B cell (primary cell): ENCODE results near the gene LRRC31. TPM values are rescaled to one million over a fixed set of nuclear protein-coding genes. Genes with fewer than 3 reads are reported as not detected.

Experiments used
- ATAC-seq: fragments of 200-7000 bp; cut with Tn5 transposase; one replicate; pipeline ENCODE4 v1.10.0; 2021; ENCODE audit warnings: low read depth, mild to moderate bottlenecking, moderate number of reproducible peaks, moderate library complexity
- CTCF ChIA-PET: fragments of 350-600 bp; sonication (Branson Sonifier 250); formaldehyde crosslinking; loops from one replicate; lab custom pipeline; 2021; ENCODE audit warnings: antibody characterized with exemption, inconsistent platforms; lab: Charles Lee
- POLR2A ChIA-PET: fragments of 350-600 bp; sonication (Branson Sonifier 250); formaldehyde crosslinking; loops from one replicate; lab custom pipeline; 2021; ENCODE audit warnings: antibody characterized with exemption; lab: Charles Lee
- DNase-seq: peaks from one replicate; pipeline ENCODE4 v3.0.0; 2013
- H2AFZ ChIP-seq: 2 replicates; pipeline ENCODE4 v1.6.1; 2012; ENCODE audit warnings: mild to moderate bottlenecking, low read depth, low read length; ENCODE audit not compliant: insufficient read depth, poor library complexity, severe bottlenecking
- H3K27ac ChIP-seq, 2 donors: 1 replicate in 1 of 2; 2 replicates in 1 of 2; pipeline ENCODE4 v1.5.1; 2012 to 2013; ENCODE audit warnings: low read length in 2 of 2, mild to moderate bottlenecking in 2 of 2, moderate library complexity in 1 of 2
- H3K27me3 ChIP-seq, 4 experiments: fragments of 200-600 bp in 1 of 4; sonication (generic) in 1 of 4; replicated peaks in 1 of 4; 1 replicate in 2 of 4; 2 replicates in 2 of 4; pipeline versions ENCODE4 v1.6.1 to v1.7.0; 2013 to 2016; ENCODE audit warnings: low read length in 3 of 4, mild to moderate bottlenecking in 2 of 4, mixed read lengths in 1 of 4, moderate library complexity in 1 of 4; ENCODE audit not compliant: insufficient read depth in 4 of 4, control insufficient read depth in 3 of 4; ENCODE audit errors: control extremely low read depth in 1 of 4
- H3K36me3 ChIP-seq, 2 experiments: replicated peaks in 1 of 2; 1 replicate in 1 of 2; 2 replicates in 1 of 2; pipeline versions ENCODE4 v1.6.1 to v1.7.1; 2013; ENCODE audit warnings: low read length in 1 of 2; ENCODE audit not compliant: insufficient read depth in 2 of 2, control insufficient read depth in 1 of 2; ENCODE audit errors: control extremely low read depth in 1 of 2, extremely low read depth in 1 of 2
- H3K4me1 ChIP-seq, 2 donors: fragments of 200-600 bp in 1 of 2; sonication (generic) in 1 of 2; 1 replicate in 1 of 2; 2 replicates in 1 of 2; pipeline versions ENCODE4 v1.5.1 to v1.6.1; 2013 to 2017; ENCODE audit warnings: low read length in 2 of 2; ENCODE audit not compliant: control insufficient read depth in 2 of 2, insufficient read depth in 2 of 2
- H3K4me2 ChIP-seq: replicated peaks from 2 replicates; pipeline ENCODE3; 2012; ENCODE audit warnings: mild to moderate bottlenecking, low read depth, low read length; ENCODE audit not compliant: poor library complexity, severe bottlenecking
- H3K4me3 ChIP-seq, 5 experiments: fragments of 200-600 bp in 1 of 5; sonication (generic) in 1 of 5; 1 replicate in 3 of 5; 2 replicates in 2 of 5; pipeline versions ENCODE4 v1.5.1 to v1.7.0; 2011 to 2016; ENCODE audit warnings: low read length in 4 of 5, mild to moderate bottlenecking in 4 of 5, low read depth in 2 of 5, control low read depth in 1 of 5, moderate library complexity in 1 of 5; ENCODE audit not compliant: insufficient read depth in 1 of 5; ENCODE audit errors: control extremely low read depth in 1 of 5, extremely low read depth in 1 of 5
- H3K79me2 ChIP-seq: fragments of 200-600 bp; sonication (generic); one replicate; pipeline ENCODE4 v1.6.0; 2016; ENCODE audit warnings: low read length; ENCODE audit not compliant: control insufficient read depth, insufficient read depth
- H3K9ac ChIP-seq: fragments of 200-600 bp; sonication (generic); 2 replicates; pipeline ENCODE4 v1.6.1; 2017; ENCODE audit warnings: mild to moderate bottlenecking, low read length, moderate library complexity
- H3K9me3 ChIP-seq, 3 donors: one replicate each; pipeline versions ENCODE4 v1.6.1 to v1.7.1; 2013; ENCODE audit warnings: low read length in 2 of 3; ENCODE audit not compliant: control insufficient read depth in 2 of 3, insufficient read depth in 1 of 3; ENCODE audit errors: control extremely low read depth in 1 of 3
- H4K20me1 ChIP-seq: 2 replicates; pipeline ENCODE4 v1.6.0; 2012; ENCODE audit warnings: mild to moderate bottlenecking, low read length; ENCODE audit not compliant: insufficient read depth, control insufficient read depth, poor library complexity, severe bottlenecking
- H3K27ac Mint-ChIP-seq: one replicate; pipeline ENCODE4 v1.8.0; 2021; ENCODE audit warnings: mixed read lengths
- H3K27me3 Mint-ChIP-seq: one replicate; pipeline ENCODE4 v1.8.0; 2021; ENCODE audit warnings: mixed read lengths
- H3K4me1 Mint-ChIP-seq: one replicate; pipeline ENCODE4 v1.8.0; 2021; ENCODE audit warnings: mixed read lengths
- H3K4me3 Mint-ChIP-seq: one replicate; pipeline ENCODE4 v1.8.0; 2021; ENCODE audit warnings: mixed read lengths
- H3K9me3 Mint-ChIP-seq: one replicate; pipeline ENCODE4 v1.8.0; 2022; ENCODE audit warnings: mixed read lengths; ENCODE audit not compliant: insufficient read depth
- CTCF ChIP-seq: fragments of 200-600 bp; IDR thresholded peaks from one replicate; pipeline ENCODE4 v1.8.0; 2022; ENCODE audit warnings: antibody characterized with exemption, mild to moderate bottlenecking
- EZH2 ChIP-seq: IDR thresholded peaks from 2 replicates; pipeline ENCODE4 v1.6.1; 2012; ENCODE audit warnings: borderline replicate concordance, low read depth, mild to moderate bottlenecking, moderate library complexity, low read length; ENCODE audit not compliant: insufficient read depth, poor library complexity, severe bottlenecking
- WGBS: methylation state at CpG from one replicate; pipeline ENCODE4 v1.1.5; 2013; ENCODE audit warnings: missing lambda C conversion rate; ENCODE audit not compliant: insufficient coverage; 5-methylcytosine and 5-hydroxymethylcytosine counted together
- intact Hi-C: fragments of 100-400 bp; cut with micrococcal nuclease; formaldehyde crosslinking; loops from one replicate; pipeline ENCODE4 v1.10.0; 2022
- polyA minus RNA-seq: library from RNA; depleted of rRNA, polyadenylated mRNA; stranded (reverse); fragments of >200 nt; gene quantifications from 2 replicates; pipeline ENCODE4 v1.2.3, GENCODE V29; 2012
- polyA plus RNA-seq: library from polyadenylated mRNA; depleted of rRNA; stranded (reverse); fragments of >200 nt; gene quantifications from 2 replicates; pipeline ENCODE4 v1.2.3, GENCODE V29; 2012
- total RNA-seq, 2 donors: library from RNA; stranded (reverse); fragments of 120-200 nt in 1 of 2; gene quantifications; 1 replicate in 1 of 2; 2 replicates in 1 of 2; pipeline versions ENCODE4 v1.2.3 to v1.2.4, GENCODE V29; 2013 to 2022

Gene LRRC31
- total RNA-seq, result not detected in 2 replicates
- not detected for total RNA-seq (2013)
- polyA plus RNA-seq, result not detected in 2 replicates
- polyA minus RNA-seq, result 0.14 TPM in 1 of 2 replicates, not detected in the other

GRCh38 chr3:169869484-169870220, at the start of gene LRRC31:
TSS of gene LRRC31 (minus strand) at chr3:169869935. CDS start at chr3:169869807, 128 bp downstream.
- Mint-ChIP-seq H3K4me3 (no peak within 1 kb of the TSS), H3K4me1 (peaks cover 29% of the 10 kb centered on the region), H3K9me3 (no peaks in the 10 kb centered on the region), H3K27me3 (no peaks in the 10 kb centered on the region), H3K27ac (no peak within 1 kb of the TSS)
- Histone ChIP-seq H4K20me1 (no peaks in the 10 kb centered on the region), H3K9me3 (no peaks in the 10 kb centered on the region), H3K36me3 (no peaks in the 10 kb centered on the region), H3K27ac (no peak within 1 kb of the TSS), H3K9ac (no peak within 1 kb of the TSS), H3K4me3 (no peak within 1 kb of the TSS), H2AFZ (no peak within 1 kb of the TSS), H3K4me1 (peaks cover 26 to 27% of the 10 kb centered on the region in 2 donors), H3K4me2 (no peak within 1 kb of the TSS), H3K27me3 (no peaks in the 10 kb centered on the region), H3K79me2 (no peaks in the 10 kb centered on the region)
- DNase-seq, result no peak
- no peak for TF ChIP-seq EZH2
- TF ChIP-seq CTCF, result no peak
- intact Hi-C loops, result loop anchor here (10.0 kb wide), 2 partner anchors 315 to 545 kb away; partner anchors contain the start of genes CLDN11 and PHC3
- no peak for ATAC-seq
- ChIA-PET CTCF (interaction anchor here (2.0 kb wide), 1 partner anchor 7 kb away, joined by 6 read pairs; no protein-coding TSS in a partner anchor), POLR2A (no interaction called here)
- no CpG with 5 or more reads among the region's 2 CpGs for WGBS

GRCh38 chr3:169914321-169914720, 44.6 kb upstream of the LRRC31 start:
- Histone ChIP-seq H3K27me3 (no peaks in the 10 kb centered on the region), H3K27ac (no peak overlapping the region), H3K9ac (no peak overlapping the region), H3K36me3 (no peaks in the 10 kb centered on the region), H4K20me1 (no peaks in the 10 kb centered on the region), H3K4me1 (no peaks in the 10 kb centered on the region), H2AFZ (no peak overlapping the region), H3K4me3 (no peak overlapping the region), H3K9me3 (no peaks in the 10 kb centered on the region), H3K79me2 (no peaks in the 10 kb centered on the region), H3K4me2 (no peak overlapping the region)
- H3K27ac Mint-ChIP-seq, result no peak overlapping the region
- ChIA-PET CTCF (interaction anchor here (0.8 kb wide), 1 partner anchor 10 kb away, joined by 3 read pairs; no protein-coding TSS in a partner anchor), POLR2A (interaction anchor here (0.7 kb wide), 1 partner anchor 432 kb away, joined by 3 read pairs; no protein-coding TSS in a partner anchor)
- peaks cover 5% of the 10 kb centered on the region for H3K4me1 Mint-ChIP-seq
- TF ChIP-seq CTCF (no peak), EZH2 (no peak)
- no peaks in the 10 kb centered on the region for H3K27me3 Mint-ChIP-seq
- DNase-seq (no peak), ATAC-seq (no peak)
- H3K4me3 Mint-ChIP-seq, result no peak overlapping the region
- 100% methylated on average over 2 of the region's 2 CpGs for WGBS
- intact Hi-C loops, result no loop called here
- no peaks in the 10 kb centered on the region for H3K9me3 Mint-ChIP-seq
